Neural progenitor cell (in vitro differentiated cells): ENCODE data around the gene SMIM3. TPM values are rescaled to one million over a fixed set of nuclear protein-coding genes. Genes with fewer than 3 reads are reported as not detected.
"Not testable (repeated sequence)": the region's sequence is repeated elsewhere in the genome, so short reads cannot be mapped to it uniquely, and the experiment has no call there.

Experiments used
- DNase-seq: peaks from one replicate; pipeline ENCODE4 v3.0.0-alpha.2; 2016; ENCODE audit warnings: low spot score
- H2AFZ ChIP-seq: fragments of 200-600 bp; sonication (generic); replicated peaks from 2 replicates; pipeline ENCODE4 v1.6.1; 2016; ENCODE audit warnings: antibody characterized with exemption
- H3F3A ChIP-seq: fragments of 200-600 bp; sonication (generic); 2 replicates; pipeline ENCODE4 v1.6.1; 2016; ENCODE audit warnings: antibody characterized with exemption, low read depth
- H3K27ac ChIP-seq: fragments of 200-600 bp; sonication (generic); 2 replicates; pipeline ENCODE4 v1.5.1; 2016; ENCODE audit warnings: mild to moderate bottlenecking
- H3K27me3 ChIP-seq: fragments of 200-600 bp; sonication (generic); 2 replicates; pipeline ENCODE4 v1.6.1; 2016; ENCODE audit warnings: mild to moderate bottlenecking, moderate library complexity
- H3K36me3 ChIP-seq: fragments of 200-600 bp; sonication (generic); 2 replicates; pipeline ENCODE4 v1.5.1; 2016
- H3K4me1 ChIP-seq: fragments of 200-600 bp; sonication (generic); 2 replicates; pipeline ENCODE4 v1.6.1; 2016; ENCODE audit warnings: mixed run types
- H3K4me2 ChIP-seq: fragments of 200-600 bp; sonication (generic); 2 replicates; pipeline ENCODE4 v1.6.1; 2016
- H3K4me3 ChIP-seq: fragments of 200-600 bp; sonication (generic); 2 replicates; pipeline ENCODE4 v1.5.1; 2016
- H3K79me2 ChIP-seq: fragments of 200-600 bp; sonication (generic); 2 replicates; pipeline ENCODE4 v1.6.1; 2016; ENCODE audit warnings: low read depth
- H3K9ac ChIP-seq: fragments of 200-600 bp; sonication (generic); 2 replicates; pipeline ENCODE4 v1.6.1; 2016
- H3K9me3 ChIP-seq: fragments of 200-600 bp; sonication (generic); 2 replicates; pipeline ENCODE4 v1.5.1; 2016; ENCODE audit warnings: low read depth
- H4K20me1 ChIP-seq: fragments of 200-600 bp; sonication (generic); 2 replicates; pipeline ENCODE4 v1.6.1; 2016; ENCODE audit warnings: low read depth
- H3K27ac Mint-ChIP-seq: 3 replicates; pipeline ENCODE4 v1.8.0; 2021; ENCODE audit warnings: mixed read lengths
- H3K27me3 Mint-ChIP-seq: 2 replicates; pipeline ENCODE4 v1.8.0; 2022; ENCODE audit warnings: low read depth, mild to moderate bottlenecking, inconsistent platforms, moderate library complexity, mixed read lengths; ENCODE audit not compliant: insufficient read depth
- H3K36me3 Mint-ChIP-seq: 3 replicates; pipeline ENCODE4 v1.8.0; 2021; ENCODE audit warnings: mixed read lengths
- H3K4me1 Mint-ChIP-seq: 3 replicates; pipeline ENCODE4 v1.8.0; 2021; ENCODE audit warnings: mixed read lengths
- H3K4me3 Mint-ChIP-seq: 3 replicates; pipeline ENCODE4 v1.8.0; 2021; ENCODE audit warnings: mild to moderate bottlenecking, moderate library complexity, mixed read lengths
- H3K9me3 Mint-ChIP-seq: 3 replicates; pipeline ENCODE4 v1.8.0; 2020; ENCODE audit warnings: mixed read lengths
- CTCF ChIP-seq: fragments of 200-600 bp; sonication (generic); IDR thresholded peaks from 2 replicates; pipeline ENCODE4 v1.5.1; 2017; ENCODE audit warnings: antibody characterized with exemption, mild to moderate bottlenecking
- EZH2 ChIP-seq: fragments of 200-600 bp; sonication (generic); IDR thresholded peaks from 2 replicates; pipeline ENCODE4 v1.6.1; 2017; ENCODE audit warnings: antibody characterized with exemption, mild to moderate bottlenecking, moderate library complexity
- EZH2phosphoT487 ChIP-seq: fragments of 200-600 bp; sonication (generic); IDR thresholded peaks from 2 replicates; pipeline ENCODE4 v1.6.1; 2017; ENCODE audit warnings: antibody characterized with exemption
- total RNA-seq: library from RNA; depleted of rRNA; stranded (reverse); fragments of >200 nt; gene quantifications from 2 replicates; pipeline ENCODE4 v1.2.3, GENCODE V29; 2015; ENCODE audit warnings: low replicate concordance

The SMIM3 gene
- total RNA-seq, 1 donor from 2014 or later = 18.4 TPM

DNA sequence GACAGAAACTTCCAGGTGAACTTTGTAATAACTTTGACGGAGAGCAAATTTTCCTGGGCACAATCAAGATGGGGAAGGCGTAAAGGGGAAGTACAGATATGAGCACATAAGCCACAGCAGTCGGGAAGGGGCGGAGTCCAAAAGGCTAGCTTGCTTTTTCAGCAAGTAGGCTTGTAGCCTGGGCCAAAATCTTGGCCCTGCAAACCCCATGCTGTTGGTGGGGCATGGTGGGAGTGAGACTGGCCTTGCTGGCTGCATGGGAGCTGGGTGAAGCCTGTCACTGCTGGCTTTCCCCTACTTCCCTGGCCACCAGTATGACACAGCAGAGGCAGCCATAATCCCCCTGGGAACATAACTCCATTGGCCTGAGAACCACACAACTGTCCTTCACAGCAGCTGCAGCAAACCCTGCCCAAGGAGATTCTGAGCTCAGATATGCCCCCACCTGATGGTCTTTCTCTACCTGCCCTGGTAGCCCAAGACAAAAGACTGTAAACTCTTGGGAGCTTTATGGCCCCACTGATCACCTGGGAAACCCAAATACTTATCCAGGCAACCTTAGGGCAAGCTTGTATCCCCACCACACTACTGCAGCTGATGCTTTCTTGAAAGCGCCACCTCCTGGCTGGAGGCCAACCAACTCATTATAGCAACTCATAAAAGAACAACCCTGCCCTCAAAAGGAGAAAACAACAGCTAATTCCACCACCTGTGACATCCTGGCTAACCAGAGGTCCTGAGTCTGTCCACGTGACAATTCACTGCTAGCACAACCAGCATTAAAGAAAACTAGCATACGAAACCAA, 43.8 kb upstream of the SMIM3 start:
- Histone ChIP-seq H3K4me1 (no peaks in the 10 kb centered on the region), H3K9ac (no peak overlapping the region), H3K79me2 (peaks cover 44% of the 10 kb centered on the region), H3K4me2 (no peak overlapping the region), H3K4me3 (no peak overlapping the region), H4K20me1 (no peaks in the 10 kb centered on the region), H3K9me3 (no peaks in the 10 kb centered on the region), H3K36me3 (peaks cover 11% of the 10 kb centered on the region), H3K27ac (no peak overlapping the region), H3K27me3 (no peaks in the 10 kb centered on the region), H3F3A (no peaks in the 10 kb centered on the region), H2AFZ (no peak overlapping the region)
- Mint-ChIP-seq H3K4me1 (no peaks in the 10 kb centered on the region), H3K27me3 (peaks cover 2% of the 10 kb centered on the region), H3K27ac (no peak overlapping the region), H3K9me3 (peaks cover 8% of the 10 kb centered on the region), H3K4me3 (no peak overlapping the region), H3K36me3 (peaks cover 57% of the 10 kb centered on the region)
- DNase-seq = no peak
- no peak for TF ChIP-seq EZH2phosphoT487
- TF ChIP-seq EZH2 = no peak
- TF ChIP-seq CTCF = no peak

DNA sequence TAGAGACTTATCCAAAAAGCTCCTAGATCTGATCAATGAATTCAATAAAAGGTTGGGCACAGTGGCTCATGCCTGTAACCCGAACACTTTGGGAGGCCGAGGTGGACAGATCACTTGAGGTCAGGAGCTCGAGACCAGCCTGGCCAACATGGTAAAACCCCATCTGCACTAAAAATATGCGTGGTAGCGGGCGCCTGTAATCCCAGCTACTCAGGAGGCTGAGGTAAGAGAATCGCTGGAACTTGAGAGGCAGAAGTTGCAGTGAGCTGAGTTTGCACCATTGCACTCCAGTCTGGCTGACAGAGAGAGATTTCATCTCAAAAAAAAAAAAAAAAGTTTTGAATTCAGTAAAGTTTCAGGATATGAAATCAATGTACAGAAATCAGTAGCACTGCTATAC, 39.7 kb upstream of the SMIM3 start:
- Mint-ChIP-seq H3K27ac (no peak overlapping the region), H3K4me1 (no peaks in the 10 kb centered on the region), H3K27me3 (peaks cover 2% of the 10 kb centered on the region), H3K36me3 (peaks cover 63% of the 10 kb centered on the region), H3K4me3 (no peak overlapping the region), H3K9me3 (peaks cover 11% of the 10 kb centered on the region)
- no peak overlapping the region for H3K4me3 ChIP-seq
- TF ChIP-seq EZH2 (no peak), EZH2phosphoT487 (no peak), CTCF (no peak)
- no peak for DNase-seq
- peaks cover 46% of the 10 kb centered on the region for H3K79me2 ChIP-seq
- H3F3A ChIP-seq = no peaks in the 10 kb centered on the region
- no peaks in the 10 kb centered on the region for H3K36me3 ChIP-seq
- no peaks in the 10 kb centered on the region for H3K4me1 ChIP-seq
- no peak overlapping the region for H2AFZ ChIP-seq
- H3K9ac ChIP-seq = no peak overlapping the region
- no peaks in the 10 kb centered on the region for H3K9me3 ChIP-seq
- no peak overlapping the region for H3K27ac ChIP-seq
- no peak overlapping the region for H3K4me2 ChIP-seq
- H3K27me3 ChIP-seq = no peaks in the 10 kb centered on the region
- H4K20me1 ChIP-seq = no peaks in the 10 kb centered on the region

DNA sequence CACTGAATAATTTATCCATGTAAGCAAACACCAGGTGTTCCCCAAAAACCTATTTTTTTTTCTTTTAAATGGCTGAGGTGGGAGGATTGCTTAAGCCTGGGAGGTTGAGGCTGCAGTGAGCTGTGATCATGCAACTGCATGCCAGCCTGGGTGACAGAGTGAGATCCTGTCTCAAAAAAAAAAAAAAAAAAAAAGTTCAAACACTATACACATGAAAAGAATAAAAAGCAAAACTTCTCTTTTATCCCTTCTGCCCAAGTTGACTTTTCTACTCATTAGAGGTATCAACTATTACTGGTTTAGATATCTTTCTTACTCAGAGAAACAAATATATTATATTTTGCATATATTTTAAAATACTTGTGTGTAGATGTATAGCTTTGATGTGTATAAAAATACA, 37.6 kb upstream of the SMIM3 start:
- H3K9me3 ChIP-seq = no peaks in the 10 kb centered on the region
- H4K20me1 ChIP-seq = no peaks in the 10 kb centered on the region
- no peak overlapping the region for H2AFZ ChIP-seq
- H3K36me3 ChIP-seq = no peaks in the 10 kb centered on the region
- peaks cover 14% of the 10 kb centered on the region for H3K9me3 Mint-ChIP-seq
- no peak overlapping the region for H3K27ac ChIP-seq
- H3K27me3 Mint-ChIP-seq = no peaks in the 10 kb centered on the region
- no peak overlapping the region for H3K9ac ChIP-seq
- H3K27me3 ChIP-seq = no peaks in the 10 kb centered on the region
- DNase-seq = no peak
- no peaks in the 10 kb centered on the region for H3K4me1 ChIP-seq
- H3K79me2 ChIP-seq = peaks cover 36% of the 10 kb centered on the region
- no peak overlapping the region for H3K4me2 ChIP-seq
- H3F3A ChIP-seq = no peaks in the 10 kb centered on the region
- no peak overlapping the region for H3K4me3 ChIP-seq
- H3K4me1 Mint-ChIP-seq = no peaks in the 10 kb centered on the region
- peaks cover 54% of the 10 kb centered on the region for H3K36me3 Mint-ChIP-seq
- no peak overlapping the region for H3K27ac Mint-ChIP-seq
- TF ChIP-seq CTCF = no peak
- no peak for TF ChIP-seq EZH2phosphoT487
- no peak for TF ChIP-seq EZH2
- H3K4me3 Mint-ChIP-seq = no peak overlapping the region

DNA sequence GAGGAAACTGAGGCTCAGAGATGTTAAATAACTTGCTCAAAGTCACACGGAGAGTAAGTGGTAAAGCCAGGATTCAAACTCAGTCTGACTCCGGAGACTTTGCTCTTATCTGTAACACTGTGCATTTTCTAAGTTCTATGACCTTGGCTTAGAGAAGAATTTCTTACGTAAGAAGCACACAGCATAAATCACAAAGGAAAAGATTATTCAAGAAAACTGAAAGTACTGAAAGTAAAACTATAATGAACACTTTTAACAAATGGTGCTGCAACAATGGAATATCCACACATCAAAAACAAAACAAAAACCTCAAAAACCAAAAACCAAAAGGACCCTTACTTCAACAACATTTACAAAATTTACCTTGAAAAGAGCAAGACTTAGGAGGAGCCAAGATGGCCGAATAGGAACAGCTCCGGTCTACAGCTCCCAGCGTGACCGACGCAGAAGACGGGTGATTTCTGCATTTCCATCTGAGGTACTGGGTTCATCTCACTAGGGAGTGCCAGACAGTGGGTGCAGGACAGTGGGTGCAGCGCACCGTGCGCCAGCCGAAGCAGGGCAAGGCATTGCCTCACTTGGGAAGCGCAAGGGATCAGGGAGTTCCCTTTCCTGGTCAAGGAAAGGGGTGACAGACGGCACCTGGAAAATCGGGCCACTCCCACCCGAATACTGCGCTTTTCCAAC, 36.0 kb upstream of the SMIM3 start:
- not testable (repeated sequence) for H3K9me3 Mint-ChIP-seq, H3K9ac ChIP-seq, H3K27ac Mint-ChIP-seq, H3F3A ChIP-seq, H4K20me1 ChIP-seq, H3K27me3 Mint-ChIP-seq, H3K4me2 ChIP-seq, H3K9me3 ChIP-seq, H2AFZ ChIP-seq, H3K4me3 Mint-ChIP-seq, H3K36me3 ChIP-seq, H3K27ac ChIP-seq, DNase-seq, H3K4me1 ChIP-seq, H3K4me1 Mint-ChIP-seq, H3K27me3 ChIP-seq, H3K4me3 ChIP-seq
- H3K36me3 Mint-ChIP-seq = peaks cover 39% of the 10 kb centered on the region
- peaks cover 22% of the 10 kb centered on the region for H3K79me2 ChIP-seq

GRCh38 chr5:150743142-150743488, 35.4 kb upstream of the SMIM3 start:
- not testable (repeated sequence) for H3K4me1 Mint-ChIP-seq
- H3K36me3 Mint-ChIP-seq = peaks cover 36% of the 10 kb centered on the region

More at GRCh38 chr5:150743142-150743488, 35.4 kb upstream of the SMIM3 start:
- not testable (repeated sequence) for H3K9me3 Mint-ChIP-seq, H3K4me2 ChIP-seq, H3K27me3 Mint-ChIP-seq, DNase-seq, H3K4me3 Mint-ChIP-seq, H3K9me3 ChIP-seq, H3K27me3 ChIP-seq, H4K20me1 ChIP-seq, H3K4me3 ChIP-seq, H3K36me3 ChIP-seq, H3K27ac ChIP-seq, H3K9ac ChIP-seq, H3K27ac Mint-ChIP-seq, H2AFZ ChIP-seq, H3F3A ChIP-seq, H3K4me1 ChIP-seq
- peaks cover 16% of the 10 kb centered on the region for H3K79me2 ChIP-seq
